B cell (primary cell): ENCODE results near the gene ARHGAP28. TPM values are rescaled to one million over a fixed set of nuclear protein-coding genes. Genes with fewer than 3 reads are reported as not detected.

ENCODE experiments used
- ATAC-seq: fragments of 200-7000 bp; cut with Tn5 transposase; one replicate; pipeline ENCODE4 v1.10.0; 2021; ENCODE audit warnings: low read depth, mild to moderate bottlenecking, moderate number of reproducible peaks, moderate library complexity
- CTCF ChIA-PET: fragments of 350-600 bp; sonication (Branson Sonifier 250); formaldehyde crosslinking; loops from one replicate; lab custom pipeline; 2021; ENCODE audit warnings: antibody characterized with exemption, inconsistent platforms; lab: Charles Lee
- POLR2A ChIA-PET: fragments of 350-600 bp; sonication (Branson Sonifier 250); formaldehyde crosslinking; loops from one replicate; lab custom pipeline; 2021; ENCODE audit warnings: antibody characterized with exemption; lab: Charles Lee
- DNase-seq: peaks from one replicate; pipeline ENCODE4 v3.0.0; 2013
- H2AFZ ChIP-seq: 2 replicates; pipeline ENCODE4 v1.6.1; 2012; ENCODE audit warnings: mild to moderate bottlenecking, low read depth, low read length; ENCODE audit not compliant: insufficient read depth, poor library complexity, severe bottlenecking
- H3K27ac ChIP-seq, 2 donors: 1 replicate in 1 of 2; 2 replicates in 1 of 2; pipeline ENCODE4 v1.5.1; 2012 to 2013; ENCODE audit warnings: low read length in 2 of 2, mild to moderate bottlenecking in 2 of 2, moderate library complexity in 1 of 2
- H3K27me3 ChIP-seq, 4 experiments: fragments of 200-600 bp in 1 of 4; sonication (generic) in 1 of 4; replicated peaks in 1 of 4; 1 replicate in 2 of 4; 2 replicates in 2 of 4; pipeline versions ENCODE4 v1.6.1 to v1.7.0; 2013 to 2016; ENCODE audit warnings: low read length in 3 of 4, mild to moderate bottlenecking in 2 of 4, mixed read lengths in 1 of 4, moderate library complexity in 1 of 4; ENCODE audit not compliant: insufficient read depth in 4 of 4, control insufficient read depth in 3 of 4; ENCODE audit errors: control extremely low read depth in 1 of 4
- H3K36me3 ChIP-seq, 2 experiments: replicated peaks in 1 of 2; 1 replicate in 1 of 2; 2 replicates in 1 of 2; pipeline versions ENCODE4 v1.6.1 to v1.7.1; 2013; ENCODE audit warnings: low read length in 1 of 2; ENCODE audit not compliant: insufficient read depth in 2 of 2, control insufficient read depth in 1 of 2; ENCODE audit errors: control extremely low read depth in 1 of 2, extremely low read depth in 1 of 2
- H3K4me1 ChIP-seq, 2 donors: fragments of 200-600 bp in 1 of 2; sonication (generic) in 1 of 2; 1 replicate in 1 of 2; 2 replicates in 1 of 2; pipeline versions ENCODE4 v1.5.1 to v1.6.1; 2013 to 2017; ENCODE audit warnings: low read length in 2 of 2; ENCODE audit not compliant: control insufficient read depth in 2 of 2, insufficient read depth in 2 of 2
- H3K4me2 ChIP-seq: replicated peaks from 2 replicates; pipeline ENCODE3; 2012; ENCODE audit warnings: mild to moderate bottlenecking, low read depth, low read length; ENCODE audit not compliant: poor library complexity, severe bottlenecking
- H3K4me3 ChIP-seq, 5 experiments: fragments of 200-600 bp in 1 of 5; sonication (generic) in 1 of 5; 1 replicate in 3 of 5; 2 replicates in 2 of 5; pipeline versions ENCODE4 v1.5.1 to v1.7.0; 2011 to 2016; ENCODE audit warnings: low read length in 4 of 5, mild to moderate bottlenecking in 4 of 5, low read depth in 2 of 5, control low read depth in 1 of 5, moderate library complexity in 1 of 5; ENCODE audit not compliant: insufficient read depth in 1 of 5; ENCODE audit errors: control extremely low read depth in 1 of 5, extremely low read depth in 1 of 5
- H3K79me2 ChIP-seq: fragments of 200-600 bp; sonication (generic); one replicate; pipeline ENCODE4 v1.6.0; 2016; ENCODE audit warnings: low read length; ENCODE audit not compliant: control insufficient read depth, insufficient read depth
- H3K9ac ChIP-seq: fragments of 200-600 bp; sonication (generic); 2 replicates; pipeline ENCODE4 v1.6.1; 2017; ENCODE audit warnings: mild to moderate bottlenecking, low read length, moderate library complexity
- H3K9me3 ChIP-seq, 3 donors: one replicate each; pipeline versions ENCODE4 v1.6.1 to v1.7.1; 2013; ENCODE audit warnings: low read length in 2 of 3; ENCODE audit not compliant: control insufficient read depth in 2 of 3, insufficient read depth in 1 of 3; ENCODE audit errors: control extremely low read depth in 1 of 3
- H4K20me1 ChIP-seq: 2 replicates; pipeline ENCODE4 v1.6.0; 2012; ENCODE audit warnings: mild to moderate bottlenecking, low read length; ENCODE audit not compliant: insufficient read depth, control insufficient read depth, poor library complexity, severe bottlenecking
- H3K27ac Mint-ChIP-seq: one replicate; pipeline ENCODE4 v1.8.0; 2021; ENCODE audit warnings: mixed read lengths
- H3K27me3 Mint-ChIP-seq: one replicate; pipeline ENCODE4 v1.8.0; 2021; ENCODE audit warnings: mixed read lengths
- H3K4me1 Mint-ChIP-seq: one replicate; pipeline ENCODE4 v1.8.0; 2021; ENCODE audit warnings: mixed read lengths
- H3K4me3 Mint-ChIP-seq: one replicate; pipeline ENCODE4 v1.8.0; 2021; ENCODE audit warnings: mixed read lengths
- H3K9me3 Mint-ChIP-seq: one replicate; pipeline ENCODE4 v1.8.0; 2022; ENCODE audit warnings: mixed read lengths; ENCODE audit not compliant: insufficient read depth
- EZH2 ChIP-seq: IDR thresholded peaks from 2 replicates; pipeline ENCODE4 v1.6.1; 2012; ENCODE audit warnings: borderline replicate concordance, low read depth, mild to moderate bottlenecking, moderate library complexity, low read length; ENCODE audit not compliant: insufficient read depth, poor library complexity, severe bottlenecking
- WGBS: methylation state at CpG from one replicate; pipeline ENCODE4 v1.1.5; 2013; ENCODE audit warnings: missing lambda C conversion rate; ENCODE audit not compliant: insufficient coverage; 5-methylcytosine and 5-hydroxymethylcytosine counted together
- intact Hi-C: fragments of 100-400 bp; cut with micrococcal nuclease; formaldehyde crosslinking; loops from one replicate; pipeline ENCODE4 v1.10.0; 2022
- polyA plus RNA-seq: library from polyadenylated mRNA; depleted of rRNA; stranded (reverse); fragments of >200 nt; gene quantifications from 2 replicates; pipeline ENCODE4 v1.2.3, GENCODE V29; 2012
- total RNA-seq, 2 donors: library from RNA; stranded (reverse); fragments of 120-200 nt in 1 of 2; gene quantifications; 1 replicate in 1 of 2; 2 replicates in 1 of 2; pipeline versions ENCODE4 v1.2.3 to v1.2.4, GENCODE V29; 2013 to 2022
- TF ChIP-seq, protein P1 (sequence below): fragments of 200-600 bp; IDR thresholded peaks from one replicate; pipeline ENCODE4 v1.8.0; 2022; ENCODE audit warnings: antibody characterized with exemption, mild to moderate bottlenecking

ARHGAP28 gene
- total and polyA plus RNA-seq, 2 donors (not counting 1 experiment from before 2014, with no cell fraction given), result not detected

DNA sequence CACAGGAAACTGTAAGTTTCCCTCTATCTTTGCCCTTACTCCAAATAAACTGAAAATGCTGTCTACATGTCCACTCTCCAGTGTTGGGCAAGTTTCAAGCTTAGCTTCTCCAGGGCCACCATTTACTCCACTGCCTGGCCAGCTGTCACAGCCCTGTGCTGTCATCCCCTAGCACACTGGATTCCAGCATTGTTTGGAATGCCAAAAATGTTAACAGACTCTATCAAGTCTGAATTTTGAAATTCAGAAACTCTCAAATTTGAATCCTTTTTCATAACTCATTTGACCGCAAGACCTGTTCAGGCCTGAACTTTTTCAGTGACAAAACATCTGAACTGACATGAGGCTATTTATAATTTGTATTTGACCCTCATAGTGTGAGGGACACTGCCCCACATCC, 5.2 kb upstream of the ARHGAP28 start:
- H3K4me2 ChIP-seq, result no peak overlapping the region
- H3K36me3 ChIP-seq, result no peaks in the 10 kb centered on the region
- intact Hi-C loops, result no loop called here
- WGBS, result no CpG with 5 or more reads among the region's 1 CpG
- no peak overlapping the region for H2AFZ ChIP-seq
- no peak for ATAC-seq
- no peak overlapping the region for H3K4me3 Mint-ChIP-seq
- peaks cover 0 to 7% (median 2%) of the 10 kb centered on the region in 4 experiments for H3K27me3 ChIP-seq
- ChIA-PET POLR2A (no interaction called here), CTCF (no interaction called here)
- H3K27me3 Mint-ChIP-seq, result peaks cover 23% of the 10 kb centered on the region
- H4K20me1 ChIP-seq, result no peaks in the 10 kb centered on the region
- peaks cover 8% of the 10 kb centered on the region for H3K4me1 Mint-ChIP-seq
- H3K9me3 Mint-ChIP-seq, result no peaks in the 10 kb centered on the region
- no peak overlapping the region for H3K4me3 ChIP-seq
- no peaks in the 10 kb centered on the region for H3K4me1 ChIP-seq
- H3K9me3 ChIP-seq, result peaks cover 0 to 3% (median 0%) of the 10 kb centered on the region in 3 donors
- H3K9ac ChIP-seq, result no peak overlapping the region
- H3K27ac Mint-ChIP-seq, result no peak overlapping the region
- TF ChIP-seq EZH2, result no peak
- TF ChIP-seq, protein P1, sequence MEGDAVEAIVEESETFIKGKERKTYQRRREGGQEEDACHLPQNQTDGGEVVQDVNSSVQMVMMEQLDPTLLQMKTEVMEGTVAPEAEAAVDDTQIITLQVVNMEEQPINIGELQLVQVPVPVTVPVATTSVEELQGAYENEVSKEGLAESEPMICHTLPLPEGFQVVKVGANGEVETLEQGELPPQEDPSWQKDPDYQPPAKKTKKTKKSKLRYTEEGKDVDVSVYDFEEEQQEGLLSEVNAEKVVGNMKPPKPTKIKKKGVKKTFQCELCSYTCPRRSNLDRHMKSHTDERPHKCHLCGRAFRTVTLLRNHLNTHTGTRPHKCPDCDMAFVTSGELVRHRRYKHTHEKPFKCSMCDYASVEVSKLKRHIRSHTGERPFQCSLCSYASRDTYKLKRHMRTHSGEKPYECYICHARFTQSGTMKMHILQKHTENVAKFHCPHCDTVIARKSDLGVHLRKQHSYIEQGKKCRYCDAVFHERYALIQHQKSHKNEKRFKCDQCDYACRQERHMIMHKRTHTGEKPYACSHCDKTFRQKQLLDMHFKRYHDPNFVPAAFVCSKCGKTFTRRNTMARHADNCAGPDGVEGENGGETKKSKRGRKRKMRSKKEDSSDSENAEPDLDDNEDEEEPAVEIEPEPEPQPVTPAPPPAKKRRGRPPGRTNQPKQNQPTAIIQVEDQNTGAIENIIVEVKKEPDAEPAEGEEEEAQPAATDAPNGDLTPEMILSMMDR, result no peak
- no peak for DNase-seq
- H3K79me2 ChIP-seq, result no peaks in the 10 kb centered on the region
- H3K27ac ChIP-seq, result no peak overlapping the region

DNA sequence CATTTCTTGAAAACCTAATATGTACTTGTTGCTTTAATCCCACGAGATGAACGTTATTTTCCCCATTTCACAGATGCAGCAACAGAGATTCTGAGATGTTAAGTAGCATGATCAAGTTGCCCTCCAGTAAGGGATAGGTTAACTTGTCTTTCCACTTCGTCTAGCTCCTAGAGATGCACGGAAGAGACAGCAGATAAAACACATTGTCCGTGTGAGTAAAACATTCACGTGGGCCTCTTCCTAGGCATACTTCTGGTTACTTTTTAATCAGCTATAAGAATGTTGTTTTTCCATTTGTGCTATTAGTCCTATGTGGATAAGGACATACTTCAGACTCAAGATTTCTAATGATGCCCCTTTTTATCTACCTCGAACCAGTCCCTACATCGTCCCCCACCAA, 1.2 kb upstream of the ARHGAP28 start:
- no peaks in the 10 kb centered on the region for H3K9me3 Mint-ChIP-seq

More for the DNA sequence above, 1.2 kb upstream of the ARHGAP28 start:
- no peaks in the 10 kb centered on the region for H3K4me1 ChIP-seq
- H2AFZ ChIP-seq, result no peak overlapping the region
- ATAC-seq (no peak), DNase-seq (no peak)
- H3K27me3 Mint-ChIP-seq, result peaks cover 36% of the 10 kb centered on the region
- POLR2A ChIA-PET, result no interaction called here
- H3K4me3 Mint-ChIP-seq, result no peak overlapping the region
- H3K36me3 ChIP-seq, result no peaks in the 10 kb centered on the region
- H3K4me3 ChIP-seq, result no peak overlapping the region
- H3K4me2 ChIP-seq, result no peak overlapping the region
- H3K27ac Mint-ChIP-seq, result no peak overlapping the region
- intact Hi-C loops, result no loop called here
- H3K4me1 Mint-ChIP-seq, result peaks cover 10% of the 10 kb centered on the region
- no peak overlapping the region for H3K27ac ChIP-seq
- no CpG with 5 or more reads among the region's 8 CpGs for WGBS
- peaks cover 0 to 7% (median 5%) of the 10 kb centered on the region in 4 experiments for H3K27me3 ChIP-seq
- CTCF ChIA-PET, result no interaction called here
- peaks cover 0 to 6% (median 0%) of the 10 kb centered on the region in 3 donors for H3K9me3 ChIP-seq
- no peaks in the 10 kb centered on the region for H3K79me2 ChIP-seq
- TF ChIP-seq EZH2, result no peak
- TF ChIP-seq, protein P1, result no peak
- H3K9ac ChIP-seq, result no peak overlapping the region
- H4K20me1 ChIP-seq, result no peaks in the 10 kb centered on the region
